DMS79 (cell line): ENCODE results near the gene PKIB.
"Not testable (repeated sequence)": the region's sequence is repeated elsewhere in the genome, so short reads cannot be mapped to it uniquely, and the experiment has no call there.

Source experiments
- DNase-seq: peaks from one replicate; lab custom pipeline; 2025; lab: John Stamatoyannopoulos, UW

The PKIB gene, protein sequence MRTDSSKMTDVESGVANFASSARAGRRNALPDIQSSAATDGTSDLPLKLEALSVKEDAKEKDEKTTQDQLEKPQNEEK

DNA sequence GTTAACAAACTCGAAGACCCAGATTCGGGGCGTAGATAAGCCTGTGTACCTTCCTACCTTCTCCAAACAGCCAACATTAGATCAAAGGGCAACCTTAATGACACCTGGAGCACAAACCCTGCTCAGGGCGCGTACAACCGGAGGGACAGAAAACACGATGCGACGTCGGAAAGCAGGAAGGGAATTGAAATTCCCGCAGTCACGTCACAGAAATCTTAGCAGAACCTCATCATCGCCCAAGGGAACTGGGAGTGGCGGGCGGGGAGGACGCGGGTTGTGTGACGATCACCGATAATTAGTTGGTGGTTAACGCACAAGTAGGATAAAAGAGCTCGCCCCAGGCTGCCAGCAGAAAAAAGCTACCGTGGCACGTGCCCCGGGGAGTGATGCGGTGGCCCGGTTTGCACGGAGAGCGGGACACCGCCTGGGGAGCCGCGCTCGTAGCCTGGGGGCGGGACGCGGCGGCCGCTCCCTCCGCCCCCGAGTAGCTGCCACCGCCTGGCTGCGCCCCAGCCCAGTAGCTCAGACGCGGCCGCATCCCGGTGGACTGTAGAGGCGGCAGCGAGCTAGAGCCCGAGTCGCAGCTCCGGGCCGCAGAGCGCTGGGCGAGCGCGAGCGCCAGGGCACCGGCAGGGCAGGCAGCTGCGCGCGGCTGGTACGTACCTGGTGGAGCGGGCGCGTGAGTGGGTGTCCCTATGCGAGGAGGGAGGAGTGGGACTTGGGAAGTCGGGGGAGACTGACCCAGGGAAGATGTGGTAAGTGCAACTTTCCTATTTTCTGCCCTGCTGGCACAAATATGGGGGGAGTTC is at the start of gene PKIB:
PKIB (plus strand) TSS at position 525 of the 809 bp plus-strand sequence. CDS start 107,390 bp downstream, outside the sequence.
- DNase-seq, result peak; percentile 50

DNA sequence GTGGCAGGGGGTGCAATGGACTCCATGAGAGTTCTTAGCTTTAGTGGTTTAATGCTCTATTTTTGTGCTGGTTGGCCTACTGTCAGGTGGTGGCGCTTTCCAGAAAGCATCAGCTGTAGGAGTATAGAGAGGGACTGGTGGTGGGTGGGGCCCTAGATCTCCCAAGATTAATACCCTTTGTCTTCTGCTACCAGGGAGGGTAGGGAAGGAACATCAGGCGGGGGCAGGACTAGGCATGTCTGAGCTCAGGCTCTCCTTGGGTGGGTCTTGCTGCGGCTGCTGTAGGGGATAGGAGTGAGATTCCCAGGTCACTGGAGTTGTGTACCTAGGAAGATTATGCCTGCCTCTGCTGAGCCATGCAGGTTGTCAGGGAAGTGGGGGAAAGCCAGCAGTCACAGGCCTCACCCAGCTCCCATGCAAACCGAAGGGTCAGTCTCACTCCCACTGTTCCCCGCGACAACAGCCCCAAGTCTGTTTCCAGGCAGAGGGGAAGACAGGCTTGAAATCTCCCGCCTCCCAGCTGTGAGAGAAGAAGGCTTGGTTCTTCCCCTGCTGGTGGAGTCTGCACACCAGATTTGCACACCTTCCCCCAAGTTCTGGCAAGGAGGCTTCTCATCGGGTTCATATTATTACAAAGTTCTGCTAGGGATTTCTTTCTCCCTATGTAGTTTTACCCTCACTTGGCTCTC is 46.7 kb upstream of the PKIB start:
- no peak for DNase-seq

DNA sequence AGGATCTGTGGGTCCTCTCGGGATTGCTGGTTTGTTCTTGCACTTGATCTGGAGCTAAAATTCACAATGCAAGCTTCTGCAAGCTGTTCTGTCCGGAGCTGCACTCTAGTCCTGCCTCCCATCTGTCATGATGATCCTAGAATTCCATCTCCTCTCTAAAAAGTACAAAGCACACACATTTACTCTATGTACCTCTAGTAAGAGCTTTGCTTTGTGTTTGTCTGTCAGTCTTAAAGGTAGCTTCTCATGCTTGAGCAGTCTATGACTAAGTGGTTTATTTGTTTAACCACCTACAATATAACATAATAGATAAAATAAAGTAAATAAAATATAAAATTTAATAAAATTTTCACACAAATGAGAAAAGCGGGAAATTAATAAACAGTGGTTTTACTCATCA is 46.0 kb upstream of the PKIB start:
- DNase-seq, result no peak

DNA sequence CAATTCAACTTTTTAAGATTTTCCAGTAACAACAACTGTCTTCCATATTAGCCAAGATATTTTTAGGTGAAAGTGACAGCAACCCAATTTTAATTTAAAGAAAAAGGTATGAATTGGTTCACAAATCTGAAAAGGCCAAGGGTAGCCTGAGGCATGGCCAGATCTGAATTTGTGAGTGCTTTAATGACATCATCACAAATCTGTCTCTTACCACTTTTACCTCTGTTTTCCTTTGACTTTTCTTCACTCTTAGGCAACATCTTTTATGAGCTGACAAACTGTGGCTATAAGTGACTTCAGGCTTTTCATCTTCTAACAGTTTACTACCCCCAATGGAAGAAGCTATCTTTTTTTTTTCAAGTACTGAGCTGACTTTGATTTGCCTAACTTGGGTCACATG is 44.5 kb upstream of the PKIB start:
- DNase-seq, result no peak

DNA sequence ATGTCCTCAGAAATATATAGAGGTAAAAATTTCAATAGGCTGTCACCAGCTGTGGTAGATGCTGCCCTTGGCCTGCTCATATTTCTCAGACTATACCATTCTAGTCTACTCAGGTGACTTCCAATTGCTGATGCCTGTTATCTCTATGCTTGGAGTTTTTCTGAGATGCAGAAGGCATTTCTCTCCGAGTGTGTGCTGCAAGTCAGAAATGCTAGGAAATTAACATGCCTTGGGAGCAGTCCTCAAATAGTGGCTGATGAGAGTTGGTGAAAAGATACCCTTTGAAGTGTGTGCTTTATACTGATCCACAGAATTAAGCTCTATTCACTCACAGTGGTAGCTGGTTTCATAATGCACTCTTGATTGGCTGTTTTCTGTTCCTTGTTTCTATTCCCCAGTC is 43.2 kb upstream of the PKIB start:
- no peak for DNase-seq

DNA sequence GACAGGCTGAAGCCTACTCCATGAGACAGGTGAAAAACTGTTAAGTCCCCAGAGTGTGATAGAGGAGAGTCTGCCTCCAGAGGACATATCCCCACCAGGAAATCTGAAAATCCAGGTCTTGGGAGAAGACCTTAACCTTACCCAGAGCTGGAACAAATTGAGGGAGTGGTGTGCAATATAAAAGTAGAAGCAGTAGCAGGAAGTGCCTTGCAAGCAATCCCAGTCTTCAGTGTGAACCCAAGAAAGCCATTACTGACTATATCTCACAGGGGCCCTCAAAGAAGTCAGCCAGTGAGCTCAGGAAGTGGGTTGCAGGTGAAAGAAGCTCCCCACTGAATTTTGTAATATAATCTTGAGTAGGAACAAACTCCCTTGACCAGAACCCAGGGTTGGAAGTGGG is 41.9 kb upstream of the PKIB start:
- DNase-seq, result no peak

DNA sequence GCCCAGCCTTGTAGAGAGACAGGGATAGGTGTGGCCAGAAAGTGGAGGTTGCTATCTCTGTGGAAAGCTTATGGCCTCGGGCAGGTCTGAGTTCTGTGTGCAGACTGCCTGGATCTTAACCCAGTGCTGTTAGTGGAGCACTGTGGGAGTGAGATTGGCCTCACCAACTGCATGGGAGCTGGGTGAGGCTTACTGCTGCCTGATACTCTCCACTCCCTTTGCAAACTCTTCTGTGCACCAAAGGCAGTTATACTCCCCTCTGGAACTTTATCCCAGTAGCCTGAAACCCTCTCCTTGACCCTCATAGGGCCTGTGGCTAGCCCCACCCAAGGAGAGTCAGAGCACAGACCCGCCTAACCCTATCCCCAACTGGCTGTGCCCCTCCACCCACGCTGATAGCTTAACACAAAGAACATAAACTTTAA is 41.4 kb upstream of the PKIB start:
- DNase-seq, result no peak

DNA sequence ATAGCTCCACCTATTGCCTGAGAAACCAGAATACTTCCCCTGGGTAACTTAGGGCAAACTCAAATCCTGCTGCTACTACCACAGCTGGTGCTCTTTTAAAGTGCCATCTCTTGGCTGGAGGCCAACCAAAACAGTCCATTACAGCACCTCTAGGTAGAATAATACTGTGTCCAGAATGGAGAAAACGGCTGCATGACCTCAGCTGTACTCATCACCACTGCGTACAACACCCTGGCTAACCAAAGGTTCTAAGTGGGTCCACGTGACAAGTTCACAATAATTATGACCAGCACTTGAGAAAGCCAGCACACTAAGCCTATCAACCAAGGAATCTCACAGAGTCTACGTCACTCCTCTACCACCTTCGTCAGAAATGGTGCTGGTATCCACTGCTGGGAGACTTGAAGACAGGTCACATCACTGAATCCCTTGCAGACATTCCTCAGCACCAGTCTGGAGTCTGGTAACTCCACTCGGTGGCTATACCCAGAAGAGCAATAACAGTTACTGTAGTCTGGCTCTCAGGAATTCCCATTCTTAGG is 40.9 kb upstream of the PKIB start:
- no peak for DNase-seq

DNA sequence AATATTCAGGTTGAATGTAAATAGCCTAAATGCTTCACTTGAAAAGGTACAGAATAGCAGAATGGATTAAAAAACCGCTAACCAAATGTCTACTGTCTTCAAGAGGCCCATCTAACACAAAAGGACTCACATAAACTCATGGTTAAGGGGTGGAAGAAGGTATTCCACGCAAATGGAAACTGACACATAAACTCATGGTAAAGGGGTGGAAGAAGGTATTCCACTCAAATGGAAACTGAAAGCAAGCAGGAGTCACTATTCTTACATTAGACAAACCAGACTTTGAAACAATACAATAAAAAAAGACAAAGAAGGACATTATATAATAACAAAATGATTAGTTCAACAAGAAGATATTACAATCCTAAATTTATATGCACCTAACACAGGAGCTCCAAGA is 38.3 kb upstream of the PKIB start:
- DNase-seq, result no peak

DNA sequence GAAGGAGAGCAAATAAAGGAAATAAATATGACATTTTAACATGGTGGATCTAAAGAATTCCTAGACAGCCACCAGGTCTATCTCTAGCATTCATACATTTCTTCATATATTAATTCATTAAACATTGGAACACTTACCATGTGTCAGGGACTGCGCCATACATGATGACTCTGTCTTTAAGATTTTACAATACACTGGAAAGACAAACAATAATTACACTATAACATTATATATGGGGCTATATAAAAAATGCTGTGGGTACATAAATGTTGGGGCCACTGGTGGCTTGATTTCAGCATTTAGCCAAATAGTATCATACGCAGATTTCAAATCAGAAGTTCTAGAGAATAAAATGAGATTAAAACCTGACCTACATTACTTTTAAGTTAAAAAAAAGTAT is 33.3 kb upstream of the PKIB start:
- DNase-seq, result no peak

DNA sequence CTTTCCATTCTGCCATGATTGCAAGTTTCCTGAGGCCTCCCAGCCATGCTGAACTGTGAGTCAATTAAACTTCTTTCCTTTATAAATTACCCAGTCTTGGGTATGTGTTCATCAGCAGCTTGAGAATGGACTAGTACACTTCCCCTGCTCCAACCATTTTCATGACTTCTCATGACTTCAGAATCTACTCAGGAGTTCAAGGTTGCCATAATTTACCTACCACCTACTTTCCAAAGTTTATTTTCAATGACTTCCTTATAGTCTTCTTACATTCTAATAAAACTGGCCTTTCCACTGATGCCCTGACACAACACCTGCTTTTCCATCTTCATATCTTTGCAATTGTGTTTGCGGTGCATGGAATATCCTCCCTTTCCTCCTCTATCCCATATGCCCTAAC is 31.2 kb upstream of the PKIB start:
- no peak for DNase-seq

DNA sequence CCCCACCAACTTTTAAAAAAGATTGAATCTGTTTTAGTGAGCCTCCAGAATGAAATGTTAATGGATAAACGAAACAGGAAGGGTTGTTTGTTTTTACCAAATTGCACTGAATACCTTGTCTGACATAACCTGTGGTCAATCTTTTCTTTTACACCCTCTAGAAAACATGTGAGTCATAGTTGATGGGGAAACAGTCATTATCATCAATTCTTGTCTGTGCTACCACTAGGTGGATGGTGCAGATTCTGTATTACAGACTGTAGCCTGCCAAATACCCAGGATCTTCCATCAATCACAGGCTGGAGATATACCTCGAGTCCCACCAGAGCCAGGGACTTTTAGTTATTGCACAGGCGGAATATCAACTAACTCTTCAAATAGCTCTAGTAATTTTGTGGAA is 29.5 kb upstream of the PKIB start:
- no peak for DNase-seq

DNA sequence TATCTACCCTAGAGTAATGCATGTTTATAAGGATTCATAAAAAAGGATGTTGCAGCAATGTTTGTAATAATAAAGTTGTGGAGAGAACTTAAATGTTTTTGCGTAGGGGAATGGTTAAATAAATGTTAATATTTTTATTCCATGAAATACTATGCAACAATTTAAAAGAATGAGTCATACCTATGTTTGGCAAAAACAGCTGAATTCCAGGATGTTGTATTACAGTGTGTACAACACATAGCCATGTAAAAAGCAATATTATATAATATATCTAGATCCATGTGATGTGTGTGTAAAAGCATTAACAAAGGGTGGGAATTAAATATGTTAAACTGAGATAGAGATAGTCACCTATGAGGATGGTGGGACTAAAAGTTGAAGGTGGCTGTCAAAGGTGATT is 21.1 kb upstream of the PKIB start:
- DNase-seq, result no peak

DNA sequence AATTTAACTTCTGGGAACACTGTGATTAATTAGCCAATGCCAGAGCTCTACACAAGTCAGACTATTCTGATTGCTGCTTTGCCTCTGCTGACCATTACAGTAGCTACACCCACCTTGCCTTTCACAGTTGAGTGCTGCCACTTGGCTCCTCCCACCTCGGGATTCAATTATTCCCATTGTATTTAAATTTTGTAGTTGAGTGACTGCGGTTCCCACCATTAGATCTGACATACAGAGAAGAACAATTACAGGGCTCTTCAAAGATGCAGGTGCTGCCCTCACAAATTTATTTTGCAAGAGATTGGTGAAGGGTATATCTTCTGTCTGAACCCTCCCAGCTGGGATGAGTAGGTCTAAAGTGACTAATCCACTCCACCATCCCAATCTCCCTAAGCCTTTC is 11.9 kb upstream of the PKIB start:
- DNase-seq, result not testable (repeated sequence)

DNA sequence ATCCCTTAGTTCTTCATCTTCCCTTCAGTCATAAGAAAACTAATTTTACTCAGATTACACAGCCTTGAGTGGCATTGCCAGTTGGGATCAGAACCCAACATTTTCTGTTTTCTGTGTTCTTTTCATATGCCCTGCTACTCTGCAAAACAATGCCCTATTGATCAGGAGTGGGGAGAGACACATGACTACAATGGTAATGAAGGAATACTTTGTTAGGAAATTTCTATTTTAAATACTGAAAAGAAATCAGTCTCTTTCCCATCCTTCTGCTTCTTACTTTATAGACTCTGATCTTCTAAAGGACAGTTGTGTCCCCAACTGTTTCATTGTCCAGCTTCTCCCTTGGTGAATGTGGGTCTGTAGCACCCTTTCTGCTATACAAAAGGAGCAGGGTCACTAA is 5.5 kb upstream of the PKIB start:
- DNase-seq, result no peak

DNA sequence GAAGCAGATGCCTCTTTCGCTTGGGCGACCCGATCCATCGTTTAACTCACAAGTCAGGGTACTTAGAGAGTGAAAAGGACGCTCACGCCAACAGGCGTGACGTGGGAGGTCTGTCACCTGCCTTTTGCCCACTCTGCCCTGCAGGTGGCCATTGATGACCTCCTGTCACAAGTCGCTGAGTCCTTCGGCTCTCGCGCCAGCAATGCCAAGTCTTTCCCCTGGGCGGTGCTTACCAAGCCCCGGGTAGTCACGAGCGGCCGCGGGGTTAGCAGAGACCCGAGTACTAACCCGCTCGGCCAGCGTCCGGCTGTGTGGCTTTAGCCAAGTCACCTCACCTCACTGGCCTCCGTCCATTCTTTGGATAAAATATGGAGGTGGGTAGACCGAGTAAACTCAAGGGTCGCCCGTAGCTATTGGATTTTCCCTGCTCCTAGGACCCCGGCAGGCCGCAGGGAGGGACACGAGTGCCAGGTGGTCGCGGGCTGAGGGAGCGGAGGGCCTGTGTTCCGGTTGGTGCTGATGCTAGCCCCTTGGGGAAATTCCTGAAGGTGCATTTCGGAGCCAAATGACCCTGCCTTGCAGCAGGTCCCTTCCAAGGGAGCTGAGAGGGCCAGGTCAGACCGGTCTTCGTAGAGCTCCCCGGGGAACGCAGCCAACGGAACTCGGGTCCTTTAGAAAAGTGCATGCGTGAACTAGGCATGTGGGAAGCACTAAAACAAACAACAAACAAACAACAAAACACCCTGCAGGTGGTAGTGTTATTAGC is 668 bp downstream of the PKIB start:
- DNase-seq, result peak; percentile 29

DNA sequence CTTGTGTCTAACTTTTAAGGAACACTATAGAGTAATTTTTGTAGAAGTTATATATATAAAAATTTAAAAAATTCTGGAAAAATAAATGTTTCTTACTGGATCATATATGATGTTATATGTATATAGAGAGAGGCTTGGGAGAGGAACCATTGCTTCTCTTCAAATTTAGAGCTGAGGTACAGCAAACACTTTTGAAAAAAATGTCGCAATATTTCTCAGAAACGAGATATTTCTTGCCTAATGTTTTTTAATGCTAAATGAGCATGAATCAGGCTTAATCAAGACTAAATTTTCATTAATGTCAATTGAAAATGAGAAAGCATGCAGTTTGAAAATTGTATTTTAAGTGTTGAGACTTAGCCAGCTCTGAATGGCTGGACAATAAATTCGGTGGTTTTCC is 2.6 kb downstream of the PKIB start:
- no peak for DNase-seq

DNA sequence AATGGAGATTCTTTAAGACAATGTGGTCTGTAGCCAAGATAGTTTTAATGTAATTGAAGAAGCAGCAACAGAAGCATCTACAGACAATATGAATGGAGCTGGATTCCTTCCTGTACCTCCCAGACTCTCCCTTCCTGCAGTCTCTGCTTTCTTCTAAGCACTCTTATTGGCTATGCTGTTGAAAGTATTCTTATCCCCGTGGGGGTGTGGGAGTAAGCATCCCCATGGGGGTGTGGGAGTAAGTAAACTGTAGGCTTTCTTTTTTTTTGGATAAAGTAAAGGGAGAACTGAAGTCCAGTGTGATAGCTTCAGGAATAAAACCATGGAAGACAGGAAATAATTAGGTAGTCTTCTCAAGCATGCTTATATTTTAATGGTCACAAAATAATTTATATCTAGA is 4.1 kb downstream of the PKIB start:
- DNase-seq, result no peak

DNA sequence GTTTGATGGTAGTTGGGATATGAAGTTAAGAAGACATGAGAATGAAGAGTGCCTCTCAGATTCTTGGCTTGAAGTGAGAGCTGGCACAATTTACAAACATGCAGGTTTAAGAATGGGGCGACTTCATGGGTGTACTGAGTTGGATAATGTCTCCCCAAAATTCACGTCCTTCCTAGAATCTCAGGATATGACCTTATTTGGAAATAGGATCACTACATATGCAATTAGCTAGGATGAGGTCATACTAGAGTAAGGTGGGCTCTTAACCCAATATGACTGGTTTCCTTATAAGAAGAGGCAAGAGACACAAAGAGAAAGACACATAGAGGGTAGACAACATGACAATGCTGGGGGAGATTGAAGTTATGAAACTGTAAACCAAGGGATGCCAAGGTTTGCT is 5.2 kb downstream of the PKIB start:
- no peak for DNase-seq

DNA sequence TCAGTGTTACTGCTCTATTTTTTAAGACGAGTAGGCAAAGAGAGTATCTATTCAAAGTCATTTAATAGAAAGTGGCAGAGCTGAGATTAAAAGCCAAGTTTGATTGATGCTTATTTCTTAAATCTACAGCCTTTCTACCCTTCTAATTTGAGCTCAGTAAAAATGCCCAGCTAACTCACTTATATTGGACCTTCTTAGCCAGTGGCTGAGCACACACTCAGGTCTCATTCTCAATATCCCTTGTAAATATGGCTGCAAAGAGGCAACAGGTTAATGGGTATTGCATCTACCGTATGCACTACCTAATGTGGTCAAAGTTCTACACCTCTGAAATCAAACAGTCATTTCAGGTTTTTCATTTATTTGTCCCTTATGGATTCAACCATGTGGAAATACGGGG is 6.7 kb downstream of the PKIB start:
- no peak for DNase-seq

DNA sequence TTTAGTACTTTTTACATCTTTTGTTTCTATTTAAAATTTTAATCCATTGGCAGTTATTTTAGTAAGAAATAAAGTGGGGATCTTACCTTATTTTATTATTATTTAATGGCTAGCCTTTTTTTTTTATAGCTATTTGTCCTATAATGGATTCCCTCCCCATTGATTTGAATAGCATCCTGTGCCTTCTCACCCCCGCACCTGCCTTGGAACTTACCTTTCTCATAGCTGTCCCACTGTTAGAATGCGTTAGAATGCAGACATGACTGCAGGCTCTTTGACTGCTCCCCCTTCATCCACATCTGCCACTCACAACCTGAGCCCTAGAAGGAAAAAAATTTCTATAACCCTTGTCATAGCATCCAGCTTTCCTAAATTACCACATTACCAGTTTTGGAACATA is 9.1 kb downstream of the PKIB start:
- DNase-seq, result no peak

DNA sequence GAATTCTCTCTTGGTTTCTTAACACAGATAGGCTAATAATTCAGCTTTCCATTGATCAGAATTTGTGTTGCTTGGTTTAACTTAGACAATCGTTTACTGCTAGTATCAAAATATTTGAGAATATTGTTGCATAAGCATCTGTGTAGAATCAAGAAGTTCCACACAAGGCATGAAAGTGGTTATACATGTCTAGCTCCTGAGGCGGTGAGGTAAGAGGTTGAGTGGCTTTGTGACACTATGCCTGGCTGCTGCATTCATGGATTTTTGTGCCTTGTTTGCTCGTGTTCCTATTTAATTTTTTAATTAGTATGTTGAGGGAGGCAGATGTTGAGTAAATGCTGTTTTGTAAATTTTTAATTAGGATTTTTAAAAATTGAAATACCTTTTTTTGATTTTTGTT is 10.2 kb downstream of the PKIB start:
- no peak for DNase-seq

DNA sequence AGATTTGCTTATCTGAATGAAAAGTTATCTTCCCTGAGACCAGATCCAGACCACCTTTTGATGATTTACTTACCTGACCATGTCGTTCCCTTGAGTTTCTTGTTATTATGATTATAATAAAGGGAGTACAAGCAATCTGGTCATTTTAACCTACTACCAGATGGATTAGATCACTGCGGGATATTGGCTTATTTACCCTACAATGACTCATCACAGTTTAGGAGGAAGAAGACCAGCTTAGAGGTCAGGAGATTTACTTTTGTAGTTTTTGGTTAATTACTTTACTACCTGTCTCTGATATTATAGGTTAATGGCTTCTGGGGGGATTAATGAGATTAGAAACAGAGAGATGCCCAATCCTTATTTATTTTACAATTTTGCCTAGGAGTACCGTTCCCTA is 10.7 kb downstream of the PKIB start:
- DNase-seq, result no peak
